Stimulated activated CD4-positive, alpha-beta T cell treated with anti-CD3 and anti-CD28 coated beads, TNF-alpha, amount 100 ng/mL, for 4 hours (primary cell): ENCODE measurements around the gene PKD1L1.
"Not testable (repeated sequence)": the region's sequence is repeated elsewhere in the genome, so short reads cannot be mapped to it uniquely, and the experiment has no call there.

Source experiments
- DNase-seq, 3 experiments: peaks; one replicate each; pipeline ENCODE4 v3.0.0-alpha.2; 2020; ENCODE audit warnings: low read depth in 3 of 3

PKD1L1 gene

GRCh38 chr7:47948141-47948790 lies at the start of gene PKD1L1:
PKD1L1 (minus strand) TSS chr7:47948466; CDS start chr7:47948440, 26 bp downstream.
- no peak for DNase-seq

GRCh38 chr7:47992446-47992845 lies 44.2 kb upstream of the PKD1L1 start:
- DNase-seq: no peak

GRCh38 chr7:47991741-47992311 lies 43.6 kb upstream of the PKD1L1 start:
- peak; percentile 57 to 77 (median 67) for DNase-seq

- no peak for DNase-seq
Observed at GRCh38 chr7:47991270-47991669, 43.0 kb upstream of the PKD1L1 start.

- no peak for DNase-seq
Observed at GRCh38 chr7:47990592-47990991, 42.3 kb upstream of the PKD1L1 start.

- DNase-seq: not testable (repeated sequence)
Observed at GRCh38 chr7:47989607-47990400, 41.5 kb upstream of the PKD1L1 start.

- no peak for DNase-seq
Observed at GRCh38 chr7:47988496-47989386, 40.5 kb upstream of the PKD1L1 start.

- no peak for DNase-seq
Observed at GRCh38 chr7:47982610-47983009, 34.3 kb upstream of the PKD1L1 start.

GRCh38 chr7:47980648-47981047 lies 32.4 kb upstream of the PKD1L1 start:
- DNase-seq: not testable (repeated sequence)

GRCh38 chr7:47979832-47980181 lies 31.5 kb upstream of the PKD1L1 start:
- no peak for DNase-seq

GRCh38 chr7:47979145-47979831 lies 31.0 kb upstream of the PKD1L1 start, which contains the start of gene HUS1:
HUS1 (minus strand) TSS chr7:47979615; CDS start chr7:47979519, 96 bp downstream.
- DNase-seq: peak; percentile 85 to 94 (median 86)

- no peak for DNase-seq
Observed at GRCh38 chr7:47978790-47979144, 30.5 kb upstream of the PKD1L1 start.

GRCh38 chr7:47973739-47974138 lies 25.5 kb upstream of the PKD1L1 start:
- no peak for DNase-seq

- no peak for DNase-seq
Observed at GRCh38 chr7:47970761-47971160, 22.5 kb upstream of the PKD1L1 start.

- peak in 2 of 3 experiments; percentile 20 for DNase-seq
Observed at GRCh38 chr7:47968847-47969774, 20.8 kb upstream of the PKD1L1 start.

GRCh38 chr7:47967708-47968107 lies 19.4 kb upstream of the PKD1L1 start:
- no peak for DNase-seq

GRCh38 chr7:47967123-47967522 lies 18.9 kb upstream of the PKD1L1 start:
- DNase-seq: no peak

- no peak for DNase-seq
Observed at GRCh38 chr7:47965456-47965855, 17.2 kb upstream of the PKD1L1 start.

GRCh38 chr7:47962262-47962661 lies 14.0 kb upstream of the PKD1L1 start:
- DNase-seq: no peak

- DNase-seq: no peak
Observed at GRCh38 chr7:47957156-47957555, 8.9 kb upstream of the PKD1L1 start.
